GM12878 (cell line): ENCODE data around the gene MID2. TPM values are rescaled to one million over a fixed set of nuclear protein-coding genes. Genes with fewer than 3 reads are reported as not detected.
"Not testable (repeated sequence)": the region's sequence is repeated elsewhere in the genome, so short reads cannot be mapped to it uniquely, and the experiment has no call there.

Experiments used
- ATAC-seq: fragments of 200-7000 bp; cut with Tn5 transposase; 3 replicates; pipeline ENCODE4 v1.9.1; 2020; ENCODE audit warnings: mild to moderate bottlenecking, moderate library complexity
- BruUV-seq: library from RNA; stranded (reverse); fragments of 400-500 nt; replicated peaks from 2 replicates; lab custom pipeline; 2021; lab: Mats Ljungman, UMichigan
- CTCF ChIA-PET: fragments of 300-600 bp; sonication (Branson Sonifier 250); formaldehyde crosslinking; extraction: SDS; loops from one replicate; lab custom pipeline; 2021; ENCODE audit warnings: inconsistent platforms; lab: Yijun Ruan, JAX
- POLR2A ChIA-PET: fragments of 350-600 bp; formaldehyde crosslinking; extraction: SDS; loops from one replicate; lab custom pipeline; 2021; ENCODE audit warnings: inconsistent platforms; lab: Charles Lee
- RAD21 ChIA-PET: fragments of 300-600 bp; sonication (Branson Sonifier 250); formaldehyde crosslinking; loops from one replicate; lab custom pipeline; 2023; ENCODE audit warnings: antibody characterized with exemption; ENCODE audit not compliant: unreplicated experiment; lab: Charles Lee
- SMC1A ChIA-PET: fragments of 300-600 bp; sonication (Branson Sonifier 250); formaldehyde crosslinking; loops from one replicate; lab custom pipeline; 2023; ENCODE audit not compliant: unreplicated experiment, uncharacterized antibody; lab: Charles Lee
- DNase-seq: peaks from one replicate; pipeline ENCODE4 v3.0.0-alpha.2; 2011; ENCODE audit warnings: low read depth, low spot score
- FAIRE-seq: peaks from 3 replicates; lab custom pipeline; 2011; peaks lifted over from hg19 to GRCh38; lab: Jason Lieb, UNC
- H2AFZ ChIP-seq: 2 replicates; pipeline ENCODE4 v1.6.0; 2011; ENCODE audit warnings: low read depth, low read length, control low read depth; ENCODE audit not compliant: control insufficient read depth
- H3K27ac ChIP-seq: 2 replicates; pipeline ENCODE4 v1.5.1; 2011; ENCODE audit warnings: control low read depth; ENCODE audit not compliant: control insufficient read depth, insufficient read depth
- H3K27me3 ChIP-seq, 2 experiments: replicated peaks in 1 of 2; 2 replicates each; pipeline versions ENCODE4 v1.6.0 to v1.6.1; 2011; ENCODE audit warnings: low read length in 1 of 2; ENCODE audit not compliant: control insufficient read depth in 2 of 2, insufficient read depth in 2 of 2
- H3K36me3 ChIP-seq, 2 experiments: 2 replicates each; pipeline ENCODE4 v1.5.1; 2011; ENCODE audit warnings: low read length in 1 of 2; ENCODE audit not compliant: control insufficient read depth in 2 of 2, insufficient read depth in 2 of 2
- H3K4me1 ChIP-seq: 2 replicates; pipeline ENCODE4 v1.6.1; 2011; ENCODE audit warnings: mild to moderate bottlenecking, low read length, moderate library complexity, mixed read lengths; ENCODE audit not compliant: control insufficient read depth, insufficient read depth
- H3K4me2 ChIP-seq: 2 replicates; pipeline ENCODE4 v1.6.0; 2011; ENCODE audit warnings: control low read depth; ENCODE audit not compliant: control insufficient read depth, insufficient read depth
- H3K4me3 ChIP-seq: fragments of 200-600 bp; sonication (generic); 2 replicates; pipeline ENCODE4 v1.5.1; 2016
- H3K79me2 ChIP-seq: 2 replicates; pipeline ENCODE4 v1.6.0; 2011; ENCODE audit warnings: low read length; ENCODE audit not compliant: control insufficient read depth, insufficient read depth
- H3K9ac ChIP-seq: 2 replicates; pipeline ENCODE4 v1.8.0; 2011; ENCODE audit warnings: low read length, control low read depth, mixed read lengths; ENCODE audit not compliant: control insufficient read depth, insufficient read depth
- H3K9me3 ChIP-seq: replicated peaks from 3 replicates; pipeline ENCODE4 v1.5.1; 2011; ENCODE audit warnings: mild to moderate bottlenecking, low read length; ENCODE audit not compliant: control insufficient read depth, insufficient read depth
- H4K20me1 ChIP-seq: 2 replicates; pipeline ENCODE4 v1.6.0; 2011; ENCODE audit not compliant: control insufficient read depth, insufficient read depth
- BRCA1 ChIP-seq: IDR thresholded peaks from 2 replicates; pipeline ENCODE4 v1.6.1; 2011; ENCODE audit warnings: low read depth, low read length, improper control_type of control experiment
- SPI1 ChIP-seq: IDR thresholded peaks from 2 replicates; pipeline ENCODE4 v1.6.1; 2011; ENCODE audit warnings: low read depth, mild to moderate bottlenecking, low read length, moderate library complexity, borderline replicate concordance; ENCODE audit not compliant: insufficient read depth
- WGBS: methylation state at CpG from one replicate; pipeline ENCODE4 v1.1.6; 2016; ENCODE audit warnings: low lambda C conversion rate; ENCODE audit not compliant: insufficient replicate concordance, insufficient coverage; ENCODE audit errors: missing lambda C conversion rate; 5-methylcytosine and 5-hydroxymethylcytosine counted together
- in situ Hi-C: fragments of 300-500 bp; cut with MboI; formaldehyde crosslinking; loops from 9 replicates; pipeline ENCODE4 v1.14.3; 2018; ENCODE audit warnings: mixed read lengths
- intact Hi-C: fragments of 100-400 bp; cut with micrococcal nuclease; formaldehyde crosslinking; loops from one replicate; pipeline ENCODE4 v1.14.2; 2022; ENCODE audit not compliant: unreplicated experiment
- polyA plus RNA-seq, 11 experiments: library from polyadenylated mRNA; depleted of rRNA in 4 of 11; unstranded in 6 of 11; stranded (reverse) in 5 of 11; fragments of >200 nt; fragmentation: Nextera tagmentation in 4 of 11; fragmentation: Illumina TruSeq in 1 of 11; extraction: Ambion mirVana in 4 of 11; extraction: Trizol in 1 of 11; gene quantifications; 1 replicate in 1 of 11; 2 replicates in 10 of 11; pipeline versions ENCODE4 v1.2.1 to v1.2.3, GENCODE V29; 2011 to 2016; ENCODE audit warnings: inconsistent platforms in 2 of 11, missing spikeins in 2 of 11, low read depth in 1 of 11
- total RNA-seq, 4 experiments: library from RNA; depleted of rRNA in 3 of 4; stranded (reverse); fragments of >200 nt in 3 of 4; fragmentation: Illumina TruSeq in 1 of 4; extraction: Trizol in 1 of 4; gene quantifications; 2 replicates each; pipeline versions ENCODE4 v1.2.1 to v1.2.3, GENCODE V29; 2013 to 2021
- TF ChIP-seq, protein P1 (sequence below): IDR thresholded peaks from 2 replicates; pipeline ENCODE4 v1.6.1; 2012; ENCODE audit warnings: improper control_type of control experiment, low read depth, low read length; ENCODE audit not compliant: insufficient replicate concordance

The MID2 gene
- total and polyA plus RNA-seq, 10 of the 15 experiments (the other 5 are each of a cell fraction or from before 2014, with no cell fraction given) = 0.04 to 0.21 TPM; not detected in 8

DNA sequence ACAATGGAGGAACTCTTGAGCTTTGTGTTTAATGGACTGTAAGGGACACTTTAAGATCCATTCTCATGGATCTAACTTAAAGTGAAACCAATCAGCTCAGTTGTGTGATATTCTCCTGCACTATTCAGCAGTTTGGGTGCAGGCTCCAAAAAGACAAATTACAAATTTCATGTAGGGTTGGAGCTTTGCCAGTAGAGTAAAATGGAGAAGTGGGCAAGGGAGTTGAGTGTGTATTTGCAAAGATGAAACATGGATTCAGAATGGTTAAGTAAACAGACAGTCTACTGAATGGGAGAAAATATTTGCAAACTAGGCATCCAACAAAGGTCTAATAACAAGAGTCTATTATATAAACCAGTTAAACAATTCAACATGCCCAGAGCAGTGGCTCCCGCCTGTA lies 21.2 kb upstream of the MID2 start (continued):
- no peak for TF ChIP-seq SPI1

- H3K36me3 ChIP-seq = no peaks in the 10 kb centered on the region
- SMC1A ChIA-PET = no interaction called here
- WGBS = 76% methylated on average over 3 of the region's 3 CpGs
- no peaks in the 10 kb centered on the region for H3K9me3 ChIP-seq
- POLR2A ChIA-PET = no interaction called here
- no peak for DNase-seq
- no peak overlapping the region for H3K4me3 ChIP-seq
- CTCF ChIA-PET = no interaction called here
- H3K4me1 ChIP-seq = no peaks in the 10 kb centered on the region
- no peak overlapping the region for H3K9ac ChIP-seq
- RAD21 ChIA-PET = no interaction called here
- no peak for FAIRE-seq
- H4K20me1 ChIP-seq = no peaks in the 10 kb centered on the region
- TF ChIP-seq BRCA1 = no peak
- TF ChIP-seq, protein P1, sequence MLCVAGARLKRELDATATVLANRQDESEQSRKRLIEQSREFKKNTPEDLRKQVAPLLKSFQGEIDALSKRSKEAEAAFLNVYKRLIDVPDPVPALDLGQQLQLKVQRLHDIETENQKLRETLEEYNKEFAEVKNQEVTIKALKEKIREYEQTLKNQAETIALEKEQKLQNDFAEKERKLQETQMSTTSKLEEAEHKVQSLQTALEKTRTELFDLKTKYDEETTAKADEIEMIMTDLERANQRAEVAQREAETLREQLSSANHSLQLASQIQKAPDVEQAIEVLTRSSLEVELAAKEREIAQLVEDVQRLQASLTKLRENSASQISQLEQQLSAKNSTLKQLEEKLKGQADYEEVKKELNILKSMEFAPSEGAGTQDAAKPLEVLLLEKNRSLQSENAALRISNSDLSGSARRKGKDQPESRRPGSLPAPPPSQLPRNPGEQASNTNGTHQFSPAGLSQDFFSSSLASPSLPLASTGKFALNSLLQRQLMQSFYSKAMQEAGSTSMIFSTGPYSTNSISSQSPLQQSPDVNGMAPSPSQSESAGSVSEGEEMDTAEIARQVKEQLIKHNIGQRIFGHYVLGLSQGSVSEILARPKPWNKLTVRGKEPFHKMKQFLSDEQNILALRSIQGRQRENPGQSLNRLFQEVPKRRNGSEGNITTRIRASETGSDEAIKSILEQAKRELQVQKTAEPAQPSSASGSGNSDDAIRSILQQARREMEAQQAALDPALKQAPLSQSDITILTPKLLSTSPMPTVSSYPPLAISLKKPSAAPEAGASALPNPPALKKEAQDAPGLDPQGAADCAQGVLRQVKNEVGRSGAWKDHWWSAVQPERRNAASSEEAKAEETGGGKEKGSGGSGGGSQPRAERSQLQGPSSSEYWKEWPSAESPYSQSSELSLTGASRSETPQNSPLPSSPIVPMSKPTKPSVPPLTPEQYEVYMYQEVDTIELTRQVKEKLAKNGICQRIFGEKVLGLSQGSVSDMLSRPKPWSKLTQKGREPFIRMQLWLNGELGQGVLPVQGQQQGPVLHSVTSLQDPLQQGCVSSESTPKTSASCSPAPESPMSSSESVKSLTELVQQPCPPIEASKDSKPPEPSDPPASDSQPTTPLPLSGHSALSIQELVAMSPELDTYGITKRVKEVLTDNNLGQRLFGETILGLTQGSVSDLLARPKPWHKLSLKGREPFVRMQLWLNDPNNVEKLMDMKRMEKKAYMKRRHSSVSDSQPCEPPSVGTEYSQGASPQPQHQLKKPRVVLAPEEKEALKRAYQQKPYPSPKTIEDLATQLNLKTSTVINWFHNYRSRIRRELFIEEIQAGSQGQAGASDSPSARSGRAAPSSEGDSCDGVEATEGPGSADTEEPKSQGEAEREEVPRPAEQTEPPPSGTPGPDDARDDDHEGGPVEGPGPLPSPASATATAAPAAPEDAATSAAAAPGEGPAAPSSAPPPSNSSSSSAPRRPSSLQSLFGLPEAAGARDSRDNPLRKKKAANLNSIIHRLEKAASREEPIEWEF = no peak
- no peak overlapping the region for H3K27ac ChIP-seq
- no peak overlapping the region for H3K4me2 ChIP-seq
- H3K79me2 ChIP-seq = no peaks in the 10 kb centered on the region
- intact Hi-C loops (no loop called here), in situ Hi-C loops (no loop called here)
- BruUV-seq = no TSS peak
- no peak overlapping the region for H2AFZ ChIP-seq
- no peak for ATAC-seq
- H3K27me3 ChIP-seq = no peaks in the 10 kb centered on the region
Measured at GRCh38 chrX:107805179-107805578, 20.5 kb upstream of the MID2 start.

DNA sequence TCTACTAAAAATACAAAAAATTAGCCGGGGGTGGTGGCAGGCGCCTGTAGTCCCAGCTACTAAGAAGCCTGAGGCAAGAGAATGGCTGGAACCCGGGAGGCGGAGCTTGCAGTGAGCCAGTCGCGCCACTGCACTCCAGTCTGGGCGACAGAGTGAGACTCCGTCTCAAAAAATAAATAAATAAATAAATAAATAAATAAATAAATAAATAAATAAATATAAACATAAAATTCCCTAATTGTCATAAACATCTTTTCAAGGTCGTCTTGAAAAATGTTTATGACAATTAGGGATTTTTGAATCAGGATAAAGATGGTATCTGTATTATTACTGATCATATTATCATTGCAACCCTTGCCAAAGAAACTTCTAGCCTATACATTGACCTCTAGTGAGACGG lies 15.6 kb upstream of the MID2 start:
- H3K36me3 ChIP-seq, intact Hi-C loops, CTCF ChIA-PET, SMC1A ChIA-PET, H3K27ac ChIP-seq, H3K9me3 ChIP-seq, POLR2A ChIA-PET, H3K27me3 ChIP-seq, H2AFZ ChIP-seq, H3K9ac ChIP-seq, H3K4me1 ChIP-seq, H4K20me1 ChIP-seq, BruUV-seq, H3K79me2 ChIP-seq, RAD21 ChIA-PET, H3K4me3 ChIP-seq, DNase-seq, H3K4me2 ChIP-seq, FAIRE-seq, in situ Hi-C loops, ATAC-seq: not testable (repeated sequence)
- WGBS = 59% methylated on average over 10 of the region's 10 CpGs
